K562 (cell line): ENCODE measurements around the gene HSPA1B. TPM values are rescaled to one million over a fixed set of nuclear protein-coding genes. Genes with fewer than 3 reads are reported as not detected.

Source experiments
- BCOR ChIP-seq: fragments of 450-650 bp; IDR thresholded peaks from 2 replicates; pipeline ENCODE4 v1.6.1; 2016
- CHCHD3 ChIP-seq: fragments of 250-450 bp; sonication (Bioruptor Pico); IDR thresholded peaks from 2 replicates; pipeline ENCODE4 v2.1.2; 2022; ENCODE audit warnings: mild to moderate bottlenecking
- ETV5 ChIP-seq: sonication (generic); formaldehyde crosslinking; IDR thresholded peaks from 2 replicates; pipeline ENCODE4 v1.4.0; 2020; ENCODE audit warnings: low read depth, mild to moderate bottlenecking, missing genetic modification reagents
- HDAC3 ChIP-seq: fragments of 450-650 bp; IDR thresholded peaks from 2 replicates; pipeline ENCODE4 v1.6.1; 2018; ENCODE audit warnings: borderline replicate concordance, mild to moderate bottlenecking, moderate library complexity; ENCODE audit not compliant: partially characterized antibody
- HNRNPUL1 ChIP-seq: fragments of 200-400 bp; formaldehyde crosslinking; IDR thresholded peaks from 2 replicates; pipeline ENCODE4 v1.6.1; 2017; ENCODE audit warnings: low read length
- JUNB ChIP-seq: fragments of 450-650 bp; formaldehyde crosslinking; conservative IDR thresholded peaks from 2 replicates; pipeline ENCODE4 v1.4.0; 2020; ENCODE audit warnings: mild to moderate bottlenecking
- MCM7 ChIP-seq, 2 experiments: fragments of 450-650 bp; IDR thresholded peaks; 2 replicates each; pipeline ENCODE4 v1.6.1; 2016 to 2018
- MTA2 ChIP-seq: fragments of 450-650 bp; IDR thresholded peaks from 2 replicates; pipeline ENCODE4 v1.6.1; 2016; ENCODE audit warnings: low read depth
- NCOR1 ChIP-seq: fragments of 450-650 bp; IDR thresholded peaks from 2 replicates; pipeline ENCODE4 v1.6.1; 2016; ENCODE audit warnings: mild to moderate bottlenecking, moderate library complexity
- RBM14 ChIP-seq: fragments of 200-400 bp; formaldehyde crosslinking; IDR thresholded peaks from 2 replicates; pipeline ENCODE4 v1.6.1; 2018; ENCODE audit warnings: low read depth, mild to moderate bottlenecking, low read length, moderate library complexity, borderline replicate concordance; ENCODE audit not compliant: insufficient read depth
- RBM17 ChIP-seq: fragments of 200-400 bp; formaldehyde crosslinking; IDR thresholded peaks from 2 replicates; pipeline ENCODE4 v1.6.1; 2017; ENCODE audit warnings: low read depth, mild to moderate bottlenecking, low read length, borderline replicate concordance
- SRF ChIP-seq, 2 experiments: fragments of 250-450, 450-650 bp in 1 of 2; sonication (Bioruptor Pico) in 1 of 2; sonication (generic) in 1 of 2; formaldehyde crosslinking; IDR thresholded peaks; 2 replicates each; pipeline versions ENCODE4 v1.5.0 to v1.5.1; 2020 to 2022; ENCODE audit warnings: mild to moderate bottlenecking in 1 of 2, missing genetic modification reagents in 1 of 2
- THRAP3 ChIP-seq: fragments of 450-650 bp; IDR thresholded peaks from 2 replicates; pipeline ENCODE4 v1.6.1; 2016; ENCODE audit warnings: mild to moderate bottlenecking, inconsistent platforms, borderline replicate concordance
- ZNF121 ChIP-seq: sonication (generic); formaldehyde crosslinking; conservative IDR thresholded peaks from 2 replicates; pipeline ENCODE4 v1.8.0; 2022; ENCODE audit warnings: missing genetic modification reagents
- ZNF124 ChIP-seq: sonication (generic); formaldehyde crosslinking; IDR thresholded peaks from 2 replicates; pipeline ENCODE4 v1.8.1; 2022; ENCODE audit warnings: missing genetic modification reagents
- ZNF766 ChIP-seq: fragments of 200-800 bp; sonication (Bioruptor generic); conservative IDR thresholded peaks from 2 replicates; pipeline ENCODE4 v1.6.1; 2016; ENCODE audit warnings: missing genetic modification characterization, missing compliant biosample characterization
- ZNF830 ChIP-seq: fragments of 250-450 bp; sonication (Bioruptor Pico); IDR thresholded peaks from 2 replicates; pipeline ENCODE4 v1.5.0; 2021; ENCODE audit warnings: mild to moderate bottlenecking
- polyA plus RNA-seq, 8 experiments: library from polyadenylated mRNA; depleted of rRNA in 4 of 8; stranded (reverse) in 5 of 8; unstranded in 3 of 8; fragments of >200 nt; fragmentation: Nextera tagmentation in 2 of 8; fragmentation: Illumina TruSeq in 1 of 8; extraction: Ambion mirVana in 2 of 8; extraction: Trizol in 1 of 8; gene quantifications; 2 replicates each; pipeline versions ENCODE4 v1.2.1 to v1.2.3, GENCODE V29; 2011 to 2014; ENCODE audit warnings: inconsistent platforms in 1 of 8, missing spikeins in 1 of 8
- total RNA-seq, 7 experiments: library from RNA; depleted of rRNA in 6 of 7; stranded (reverse); fragments of >200 nt in 6 of 7; fragmentation: Illumina TruSeq in 2 of 7; extraction: Trizol in 2 of 7; gene quantifications; 2 replicates each; pipeline versions ENCODE4 v1.2.1 to v1.2.3, GENCODE V29; 2011 to 2021; ENCODE audit warnings: low replicate concordance in 1 of 7
- TF ChIP-seq, protein P1 (sequence below): fragments of 250-450 bp; sonication (Bioruptor Pico); IDR thresholded peaks from 2 replicates; pipeline ENCODE4 v1.8.0; 2022; ENCODE audit warnings: moderate library complexity, mild to moderate bottlenecking, inconsistent platforms
- TF ChIP-seq, protein P2 (sequence below): fragments of 450-650 bp; IDR thresholded peaks from 2 replicates; pipeline ENCODE4 v1.6.1; 2017; ENCODE audit warnings: antibody characterized with exemption
- TF ChIP-seq, protein P3 (sequence below): fragments of 250-450 bp; sonication (Bioruptor Pico); IDR thresholded peaks from 2 replicates; pipeline ENCODE4 v1.8.0; 2022; ENCODE audit warnings: moderate library complexity, mild to moderate bottlenecking, inconsistent platforms
- TF ChIP-seq, protein P4 (sequence below): sonication (generic); formaldehyde crosslinking; IDR thresholded peaks from 2 replicates; pipeline ENCODE4 v1.9.0; 2022; ENCODE audit warnings: mild to moderate bottlenecking, missing genetic modification reagents
- TF ChIP-seq, protein P5 (sequence below): fragments of 250-450 bp; sonication (Bioruptor Pico); IDR thresholded peaks from 2 replicates; pipeline ENCODE4 v1.4.0; 2020; ENCODE audit warnings: mild to moderate bottlenecking

The HSPA1B gene
- total and polyA plus RNA-seq, 9 of the 15 experiments (the other 6 are each of a cell fraction or from before 2014, with no cell fraction given), result 0.27 to 227 (median 51.2) TPM

DNA sequence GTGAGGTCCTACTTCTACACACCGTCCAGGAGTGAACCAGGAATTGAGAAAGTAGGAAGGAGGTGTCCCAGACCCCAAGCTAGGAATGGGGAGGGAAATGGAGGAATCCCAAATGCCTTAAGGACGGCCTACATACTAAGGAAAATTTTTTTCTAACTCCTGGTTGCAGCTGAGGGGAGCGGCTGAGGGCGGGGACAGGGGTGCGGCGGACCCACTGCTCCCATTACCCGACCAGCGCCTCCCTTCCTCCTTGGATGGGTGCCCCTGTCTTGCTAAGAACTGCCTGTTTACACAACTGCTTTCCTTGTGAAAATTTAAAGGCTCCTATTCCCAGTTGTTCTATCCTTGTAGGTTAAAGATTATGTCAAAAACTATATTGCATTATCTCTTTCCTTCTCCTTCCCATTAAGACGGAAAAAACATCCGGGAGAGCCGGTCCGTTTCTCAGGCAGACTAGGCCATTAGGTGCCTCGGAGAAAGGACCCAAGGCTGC, 699 bp upstream of the HSPA1B start (continued):
- TF ChIP-seq, protein P1, sequence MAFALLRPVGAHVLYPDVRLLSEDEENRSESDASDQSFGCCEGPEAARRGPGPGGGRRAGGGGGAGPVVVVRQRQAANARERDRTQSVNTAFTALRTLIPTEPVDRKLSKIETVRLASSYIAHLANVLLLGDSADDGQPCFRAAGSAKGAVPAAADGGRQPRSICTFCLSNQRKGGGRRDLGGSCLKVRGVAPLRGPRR, result 0 out of 2 replicates have a peak, but pooled peaks have one; percentile 54
- no peak for TF ChIP-seq ZNF766 (CRISPR knock-in tag)
- no peak for TF ChIP-seq NCOR1
- TF ChIP-seq MTA2, result no peak
- no peak for TF ChIP-seq SRF (CRISPR knock-in tag; IDR thresholded peaks at IDR 0.05)
- no peak for TF ChIP-seq MCM7 (IDR thresholded peaks at IDR 0.05)
- TF ChIP-seq, protein P2, sequence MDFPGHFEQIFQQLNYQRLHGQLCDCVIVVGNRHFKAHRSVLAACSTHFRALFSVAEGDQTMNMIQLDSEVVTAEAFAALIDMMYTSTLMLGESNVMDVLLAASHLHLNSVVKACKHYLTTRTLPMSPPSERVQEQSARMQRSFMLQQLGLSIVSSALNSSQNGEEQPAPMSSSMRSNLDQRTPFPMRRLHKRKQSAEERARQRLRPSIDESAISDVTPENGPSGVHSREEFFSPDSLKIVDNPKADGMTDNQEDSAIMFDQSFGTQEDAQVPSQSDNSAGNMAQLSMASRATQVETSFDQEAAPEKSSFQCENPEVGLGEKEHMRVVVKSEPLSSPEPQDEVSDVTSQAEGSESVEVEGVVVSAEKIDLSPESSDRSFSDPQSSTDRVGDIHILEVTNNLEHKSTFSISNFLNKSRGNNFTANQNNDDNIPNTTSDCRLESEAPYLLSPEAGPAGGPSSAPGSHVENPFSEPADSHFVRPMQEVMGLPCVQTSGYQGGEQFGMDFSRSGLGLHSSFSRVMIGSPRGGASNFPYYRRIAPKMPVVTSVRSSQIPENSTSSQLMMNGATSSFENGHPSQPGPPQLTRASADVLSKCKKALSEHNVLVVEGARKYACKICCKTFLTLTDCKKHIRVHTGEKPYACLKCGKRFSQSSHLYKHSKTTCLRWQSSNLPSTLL, result no peak
- TF ChIP-seq HDAC3, result no peak
- TF ChIP-seq THRAP3, result no peak
- TF ChIP-seq HNRNPUL1, result no peak
- no peak for TF ChIP-seq CHCHD3 (CRISPR knock-in tag)
- TF ChIP-seq, protein P3, sequence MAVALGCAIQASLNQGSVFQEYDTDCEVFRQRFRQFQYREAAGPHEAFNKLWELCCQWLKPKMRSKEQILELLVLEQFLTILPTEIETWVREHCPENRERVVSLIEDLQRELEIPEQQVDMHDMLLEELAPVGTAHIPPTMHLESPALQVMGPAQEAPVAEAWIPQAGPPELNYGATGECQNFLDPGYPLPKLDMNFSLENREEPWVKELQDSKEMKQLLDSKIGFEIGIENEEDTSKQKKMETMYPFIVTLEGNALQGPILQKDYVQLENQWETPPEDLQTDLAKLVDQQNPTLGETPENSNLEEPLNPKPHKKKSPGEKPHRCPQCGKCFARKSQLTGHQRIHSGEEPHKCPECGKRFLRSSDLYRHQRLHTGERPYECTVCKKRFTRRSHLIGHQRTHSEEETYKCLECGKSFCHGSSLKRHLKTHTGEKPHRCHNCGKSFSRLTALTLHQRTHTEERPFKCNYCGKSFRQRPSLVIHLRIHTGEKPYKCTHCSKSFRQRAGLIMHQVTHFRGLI (CRISPR knock-in tag), result peak; percentile 50
- TF ChIP-seq BCOR, result no peak
- TF ChIP-seq ZNF830 (CRISPR knock-in tag), result peak; percentile 87; the same call in 1 of the 2 replicates
- no peak for TF ChIP-seq ZNF121 (CRISPR knock-in tag)
- TF ChIP-seq RBM14, result no peak
- TF ChIP-seq RBM17, result no peak
- TF ChIP-seq, protein P4, sequence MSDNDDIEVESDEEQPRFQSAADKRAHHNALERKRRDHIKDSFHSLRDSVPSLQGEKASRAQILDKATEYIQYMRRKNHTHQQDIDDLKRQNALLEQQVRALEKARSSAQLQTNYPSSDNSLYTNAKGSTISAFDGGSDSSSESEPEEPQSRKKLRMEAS (CRISPR knock-in tag), result no peak
- TF ChIP-seq JUNB (CRISPR knock-in tag), result no peak
- TF ChIP-seq, protein P5, sequence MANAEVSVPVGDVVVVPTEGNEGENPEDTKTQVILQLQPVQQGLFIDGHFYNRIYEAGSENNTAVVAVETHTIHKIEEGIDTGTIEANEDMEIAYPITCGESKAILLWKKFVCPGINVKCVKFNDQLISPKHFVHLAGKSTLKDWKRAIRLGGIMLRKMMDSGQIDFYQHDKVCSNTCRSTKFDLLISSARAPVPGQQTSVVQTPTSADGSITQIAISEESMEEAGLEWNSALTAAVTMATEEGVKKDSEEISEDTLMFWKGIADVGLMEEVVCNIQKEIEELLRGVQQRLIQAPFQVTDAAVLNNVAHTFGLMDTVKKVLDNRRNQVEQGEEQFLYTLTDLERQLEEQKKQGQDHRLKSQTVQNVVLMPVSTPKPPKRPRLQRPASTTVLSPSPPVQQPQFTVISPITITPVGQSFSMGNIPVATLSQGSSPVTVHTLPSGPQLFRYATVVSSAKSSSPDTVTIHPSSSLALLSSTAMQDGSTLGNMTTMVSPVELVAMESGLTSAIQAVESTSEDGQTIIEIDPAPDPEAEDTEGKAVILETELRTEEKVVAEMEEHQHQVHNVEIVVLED (CRISPR knock-in tag), result peak; percentile 38; the same call in 1 of the 2 replicates
- no peak for TF ChIP-seq ZNF124 (CRISPR knock-in tag)
- TF ChIP-seq ETV5 (CRISPR knock-in tag), result 0 out of 2 replicates have a peak, but pooled peaks have one; percentile 2
